HG03097 (cell line): Measurements from ENCODE around the gene ZNF582.
"Not testable (repeated sequence)": the region's sequence is repeated elsewhere in the genome, so short reads cannot be mapped to it uniquely, and the experiment has no call there.

Experiments used
- ATAC-seq: cut with Tn5 transposase; IDR thresholded peaks from one replicate; pipeline ENCODE4 v1.9.1; 2021; ENCODE audit not compliant: unreplicated experiment, low FRiP score

Gene ZNF582

DNA sequence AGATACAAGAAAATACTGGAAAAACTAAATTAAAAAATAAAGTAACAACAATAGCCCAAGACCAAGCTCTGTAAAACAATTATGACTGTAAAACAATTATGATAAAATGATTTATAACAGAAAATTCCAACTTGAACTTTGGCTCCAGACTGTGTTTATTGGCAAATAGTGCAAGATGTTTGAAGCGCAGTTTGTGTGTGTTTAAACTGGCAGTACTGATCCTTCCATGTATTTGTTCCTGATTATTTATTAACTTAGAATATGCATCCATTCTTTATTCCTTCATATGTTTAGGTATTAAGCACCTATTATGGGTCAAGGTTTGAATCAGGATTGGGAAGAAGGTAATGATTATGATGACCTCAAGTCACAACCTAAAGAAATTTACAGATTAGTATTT, 37.8 kb downstream of the ZNF582 start:
- no peak for ATAC-seq

DNA sequence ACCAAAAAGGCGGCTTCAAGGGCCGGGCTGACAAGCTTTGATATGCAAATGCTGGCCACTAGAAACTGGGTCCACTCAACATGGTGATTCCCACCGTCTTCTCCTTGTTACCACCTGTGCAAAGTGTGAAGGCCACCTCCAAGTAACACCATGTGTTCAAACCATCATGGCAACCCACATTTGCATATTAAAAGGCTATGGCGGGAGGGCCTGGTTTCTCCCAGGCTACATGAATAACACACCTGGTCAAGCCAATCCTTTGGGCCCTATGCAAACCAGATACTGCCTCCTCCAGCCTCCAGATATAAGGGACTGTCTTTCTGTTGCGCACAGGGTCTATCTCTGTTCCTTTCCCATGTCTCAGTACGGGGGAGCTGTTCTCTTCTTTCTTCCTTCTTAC, 42.1 kb downstream of the ZNF582 start:
- ATAC-seq, result no peak

DNA sequence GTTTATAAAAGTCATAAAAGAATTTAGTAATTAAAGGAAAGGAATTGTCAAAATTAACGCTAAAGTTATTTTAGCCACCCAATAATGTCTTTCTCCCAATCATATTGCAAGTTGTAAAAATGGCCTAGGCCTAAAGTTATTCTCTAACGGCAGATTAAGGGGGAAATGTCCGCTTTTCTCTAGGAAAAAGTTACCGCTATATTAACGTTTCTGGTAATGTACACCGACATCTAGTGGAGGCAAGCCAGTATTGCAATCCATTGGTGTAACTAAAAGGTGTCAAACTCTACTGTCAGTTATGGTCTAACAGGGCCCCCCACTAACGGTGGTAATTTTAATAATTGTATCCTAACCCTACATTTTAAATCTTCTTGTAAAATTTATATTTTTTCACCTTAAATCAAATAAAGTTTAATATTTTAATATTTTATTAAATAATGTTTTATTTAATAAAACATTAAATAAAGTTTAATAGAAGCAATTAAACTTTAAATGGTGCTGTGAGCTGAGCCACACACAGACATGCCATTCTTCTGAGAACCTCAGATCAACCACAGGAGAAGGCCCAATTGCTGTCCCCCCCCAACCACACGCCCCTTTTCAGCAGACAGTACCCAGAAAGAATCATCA, 42.8 kb downstream of the ZNF582 start:
- no peak for ATAC-seq

DNA sequence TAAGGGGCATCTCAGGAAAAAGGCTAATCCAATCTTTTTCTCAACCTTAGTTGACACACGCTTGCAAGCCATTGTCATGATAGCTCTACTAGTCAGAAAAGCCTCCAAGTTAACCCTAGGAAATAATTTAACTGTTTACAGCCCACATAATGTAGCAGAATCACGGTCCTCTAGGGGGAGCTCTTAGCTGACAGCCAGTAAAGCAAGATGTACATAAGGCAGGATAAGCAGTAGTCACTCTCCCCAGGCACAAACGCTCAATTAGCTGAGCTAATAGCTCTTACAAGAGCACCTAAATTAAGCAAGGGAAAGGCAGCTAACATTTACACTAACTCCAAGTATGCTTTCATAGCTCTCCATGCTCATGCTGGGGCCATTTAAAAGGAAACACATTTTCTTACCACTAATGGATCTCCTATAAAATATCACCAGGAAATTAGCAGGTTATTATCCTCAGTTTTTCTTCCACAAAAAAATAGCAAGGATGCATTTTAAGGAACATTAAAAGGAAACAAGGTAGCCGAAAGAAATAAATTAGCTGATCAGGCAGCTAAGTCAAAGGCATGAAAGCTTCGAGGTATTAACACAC, 45.0 kb downstream of the ZNF582 start:
- ATAC-seq, result no peak

DNA sequence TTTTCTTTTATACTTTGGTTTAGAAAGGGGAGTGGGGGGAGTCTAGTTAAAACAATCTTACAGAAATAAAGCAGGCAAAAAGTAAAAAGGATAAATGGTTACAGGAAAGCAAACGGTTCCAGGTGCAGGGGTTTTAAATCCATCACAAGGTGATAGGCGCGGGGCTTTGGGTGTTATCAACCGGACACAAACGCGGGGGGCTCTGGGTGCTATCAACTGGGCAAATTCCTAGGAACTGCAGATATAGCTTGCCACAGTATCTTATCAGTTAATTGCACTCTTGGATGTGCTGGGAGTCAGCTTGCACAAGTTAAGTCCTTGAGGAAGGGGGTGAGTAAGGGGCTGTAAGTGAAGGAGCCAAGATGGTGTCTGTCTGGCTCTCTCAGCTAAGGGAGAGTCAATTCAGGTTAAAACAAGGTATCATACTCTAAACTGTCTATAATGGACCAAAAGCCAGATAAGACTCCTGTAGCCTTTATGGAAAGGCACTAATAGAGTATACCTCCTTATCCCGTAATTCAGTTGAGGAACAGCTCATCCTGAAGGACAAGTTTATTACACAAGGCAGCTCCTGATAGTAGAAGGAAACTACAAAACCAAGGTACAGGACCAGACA, 46.1 kb downstream of the ZNF582 start:
- no peak for ATAC-seq

DNA sequence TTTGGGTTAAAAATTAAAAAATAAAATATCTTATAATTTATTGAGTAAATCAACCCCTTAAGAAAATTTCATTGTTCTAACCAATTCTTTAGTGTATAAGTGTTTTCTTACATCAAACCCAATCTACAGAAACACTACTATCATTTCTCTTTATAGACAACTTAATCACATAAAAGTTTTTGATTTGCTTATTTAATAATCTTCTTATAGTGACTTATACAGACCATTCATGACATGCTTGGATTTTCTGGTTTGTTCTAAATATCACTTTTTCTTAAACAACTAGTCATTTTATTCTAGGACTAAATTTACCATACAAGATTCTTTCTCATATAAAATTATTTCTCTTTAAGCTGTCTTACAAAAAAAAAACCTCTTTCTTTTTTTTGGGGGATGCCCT, 51.4 kb downstream of the ZNF582 start:
- ATAC-seq, result no peak

DNA sequence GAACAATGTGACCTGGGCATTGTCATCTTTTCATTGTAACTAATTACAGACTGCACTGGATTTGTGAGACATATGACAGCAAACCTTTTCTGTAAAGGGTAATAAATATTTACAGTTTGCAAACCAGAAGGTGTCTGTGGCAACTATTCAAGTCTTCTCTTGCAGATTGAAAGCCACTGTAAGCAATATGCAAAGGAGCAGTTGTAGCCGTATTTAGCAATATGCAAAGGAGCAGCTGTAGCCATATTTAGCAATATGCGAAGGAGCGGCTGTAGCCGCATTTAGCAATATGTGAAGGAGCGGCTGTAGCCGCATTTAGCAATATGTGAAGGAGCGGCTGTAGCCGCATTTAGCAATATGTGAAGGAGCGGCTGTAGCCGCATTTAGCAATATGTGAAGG, 54.3 kb downstream of the ZNF582 start:
- ATAC-seq, result not testable (repeated sequence)

DNA sequence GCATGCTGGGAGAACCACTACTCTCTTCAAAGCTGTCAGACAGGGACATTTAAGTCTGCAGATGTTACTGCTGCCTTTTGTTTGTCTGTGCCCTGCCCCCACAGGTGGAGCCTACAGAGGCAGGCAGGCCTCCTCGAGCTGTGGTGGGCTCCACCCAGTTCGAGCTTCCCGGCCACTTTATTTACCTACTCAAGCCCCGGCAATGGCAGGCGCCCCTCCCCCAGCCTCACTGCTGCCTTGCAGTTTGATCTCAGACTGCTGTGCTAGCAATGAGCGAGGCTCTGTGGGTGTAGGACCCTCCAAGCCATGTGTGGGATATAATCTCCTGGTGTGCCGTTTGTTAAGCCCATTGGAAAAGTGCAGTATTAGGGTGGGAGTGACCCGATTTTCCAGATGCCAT, 56.3 kb downstream of the ZNF582 start:
- ATAC-seq, result not testable (repeated sequence)

DNA sequence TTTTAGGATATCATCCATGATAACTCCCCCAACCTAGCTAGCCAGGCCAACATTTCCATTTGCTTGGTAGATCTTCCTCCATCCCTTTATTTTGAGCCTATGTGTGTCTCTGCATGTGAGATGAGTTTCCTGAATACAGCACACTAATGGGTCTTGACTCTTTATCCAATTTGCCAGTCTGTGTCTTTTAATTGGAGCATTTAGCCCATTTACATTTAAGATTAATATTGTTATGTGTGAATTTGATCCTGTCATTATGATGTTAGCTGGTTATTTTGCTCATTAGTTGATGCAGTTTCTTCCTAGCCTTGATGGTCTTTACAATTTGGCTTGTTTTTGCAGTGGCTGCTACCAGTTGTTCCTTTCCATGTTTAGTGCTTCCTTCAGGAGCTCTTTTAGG, 58.0 kb downstream of the ZNF582 start:
- ATAC-seq, result not testable (repeated sequence)

DNA sequence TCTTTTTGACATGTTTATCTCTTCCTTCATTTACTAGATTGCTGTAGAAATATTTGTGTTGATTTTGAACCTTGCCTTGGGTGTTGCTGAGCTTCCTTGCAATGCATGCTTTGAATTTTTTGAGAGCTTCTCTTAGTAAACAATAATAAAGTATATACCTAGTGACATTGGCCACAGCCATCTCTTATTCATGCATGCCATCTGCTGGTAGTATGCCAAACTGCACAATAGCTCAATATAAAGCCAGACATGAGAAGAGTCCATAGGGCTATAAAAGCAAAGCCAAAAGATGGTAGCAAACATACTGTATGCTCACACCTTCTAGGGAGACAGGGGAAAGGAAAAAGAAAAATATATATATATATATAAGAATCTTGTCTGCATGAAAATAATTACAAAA, 59.8 kb downstream of the ZNF582 start:
- no peak for ATAC-seq
